ENCODE results near the gene PLXDC2.

Gene PLXDC2

GRCh38 chr10:20144268-20144667 is 328.0 kb downstream of the PLXDC2 start:
- in situ Hi-C loops (cut with MboI; ENCODE audit: low pct_unique_long_range_greater_than_20kb, low sequenced_read_pairs, unreplicated experiment) = no loop called here
- DNase-seq (ENCODE audit: low spot score) = no peak
- TF ChIP-seq CTCF (IDR thresholded peaks at IDR 0.05; ENCODE audit: extremely low read depth, insufficient read depth, missing control alignments) = no peak

- in situ Hi-C loops (cut with MboI; ENCODE audit: low pct_unique_long_range_greater_than_20kb, low sequenced_read_pairs, unreplicated experiment) = no loop called here
- no peak for TF ChIP-seq CTCF (IDR thresholded peaks at IDR 0.05; ENCODE audit: extremely low read depth, insufficient read depth, missing control alignments)
- DNase-seq (ENCODE audit: low spot score) = no peak
Measured at GRCh38 chr10:20146004-20146403, 329.8 kb downstream of the PLXDC2 start.

- DNase-seq (ENCODE audit: low spot score) = no peak
- TF ChIP-seq CTCF (IDR thresholded peaks at IDR 0.05; ENCODE audit: extremely low read depth, insufficient read depth, missing control alignments) = no peak
- in situ Hi-C loops (cut with MboI; ENCODE audit: low pct_unique_long_range_greater_than_20kb, low sequenced_read_pairs, unreplicated experiment) = no loop called here
Measured at GRCh38 chr10:20147684-20148083, 331.5 kb downstream of the PLXDC2 start.

- no peak for TF ChIP-seq CTCF (IDR thresholded peaks at IDR 0.05; ENCODE audit: extremely low read depth, insufficient read depth, missing control alignments)
- in situ Hi-C loops (cut with MboI; ENCODE audit: low pct_unique_long_range_greater_than_20kb, low sequenced_read_pairs, unreplicated experiment) = no loop called here
Measured at GRCh38 chr10:20156511-20156910, 340.3 kb downstream of the PLXDC2 start.

GRCh38 chr10:20157314-20157713 is 341.1 kb downstream of the PLXDC2 start:
- DNase-seq (ENCODE audit: low spot score) = no peak
- in situ Hi-C loops (cut with MboI; ENCODE audit: low pct_unique_long_range_greater_than_20kb, low sequenced_read_pairs, unreplicated experiment) = no loop called here
- no peak for TF ChIP-seq CTCF (IDR thresholded peaks at IDR 0.05; ENCODE audit: extremely low read depth, insufficient read depth, missing control alignments)

More at GRCh38 chr10:20156511-20156910, 340.3 kb downstream of the PLXDC2 start:
- no peak for DNase-seq (ENCODE audit: low spot score)

GRCh38 chr10:20158086-20158485 is 341.9 kb downstream of the PLXDC2 start:
- no peak for DNase-seq (ENCODE audit: low spot score)
- in situ Hi-C loops (cut with MboI; ENCODE audit: low pct_unique_long_range_greater_than_20kb, low sequenced_read_pairs, unreplicated experiment) = no loop called here
- no peak for TF ChIP-seq CTCF (IDR thresholded peaks at IDR 0.05; ENCODE audit: extremely low read depth, insufficient read depth, missing control alignments)

GRCh38 chr10:20162123-20162522 is 345.9 kb downstream of the PLXDC2 start:
- TF ChIP-seq CTCF (IDR thresholded peaks at IDR 0.05; ENCODE audit: extremely low read depth, insufficient read depth, missing control alignments) = no peak
- in situ Hi-C loops (cut with MboI; ENCODE audit: low pct_unique_long_range_greater_than_20kb, low sequenced_read_pairs, unreplicated experiment) = no loop called here
- DNase-seq (ENCODE audit: low spot score) = no peak
